HCT116 (cell line): ENCODE data around the gene RBL1. TPM values are rescaled to one million over a fixed set of nuclear protein-coding genes. Genes with fewer than 3 reads are reported as not detected.

Experiments
- ATAC-seq: fragments of 200-7000 bp; cut with Tn5 transposase; 2 replicates; pipeline ENCODE4 v1.9.1; 2020; ENCODE audit warnings: mild to moderate bottlenecking, moderate library complexity
- BruUV-seq: library from RNA; stranded (reverse); fragments of 400-500 nt; replicated peaks from 2 replicates; lab custom pipeline; 2021; lab: Mats Ljungman, UMichigan
- CTCF ChIA-PET: fragments of 300-600 bp; sonication (Branson Sonifier 250); formaldehyde crosslinking; loops from one replicate; lab custom pipeline; 2021; ENCODE audit warnings: antibody characterized with exemption; lab: Charles Lee
- POLR2A ChIA-PET: fragments of 300-600, 350-600 bp; sonication (Branson Sonifier 250); formaldehyde crosslinking; loops from one replicate; lab custom pipeline; 2021; ENCODE audit warnings: antibody characterized with exemption; lab: Charles Lee
- RAD21 ChIA-PET, 2 experiments: fragments of 300-600 bp; sonication (Branson Sonifier 250); formaldehyde crosslinking; loops; one replicate each; lab custom pipeline; 2023; ENCODE audit warnings: low total read pairs in 2 of 2; ENCODE audit not compliant: uncharacterized antibody in 2 of 2, unreplicated experiment in 2 of 2, low non-redundant PET in 1 of 2; lab: Charles Lee
- DNase-seq: peaks from one replicate; pipeline ENCODE4 v3.0.0-alpha.2; 2010; ENCODE audit warnings: low read depth, low spot score
- H2AFZ ChIP-seq: fragments of 200-600 bp; shearing (Covaris generic), sonication (generic); 2 replicates; pipeline ENCODE4 v1.6.1; 2017; ENCODE audit warnings: low read depth, mixed run types, mixed read lengths, antibody characterized with exemption, low read length; ENCODE audit not compliant: poor library complexity, severe bottlenecking
- H3K27ac ChIP-seq: 2 replicates; pipeline ENCODE4 v1.5.1; 2012; ENCODE audit warnings: low read depth, low read length
- H3K27me3 ChIP-seq: fragments of 200-600 bp; sonication (generic); 2 replicates; pipeline ENCODE4 v1.6.1; 2016; ENCODE audit warnings: mixed run types, low read length, mixed read lengths; ENCODE audit not compliant: insufficient read depth
- H3K36me3 ChIP-seq, 2 experiments: fragments of 200-500 bp in 1 of 2; fragments of 200-600 bp in 1 of 2; sonication (Bioruptor generic) in 1 of 2; sonication (generic) in 1 of 2; 2 replicates each; pipeline versions ENCODE4 v1.5.1 to v1.6.1; 2014 to 2016; ENCODE audit warnings: low read length in 2 of 2, inconsistent platforms in 1 of 2, mixed read lengths in 1 of 2, mixed run types in 1 of 2; ENCODE audit not compliant: insufficient read depth in 2 of 2, control insufficient read depth in 1 of 2
- H3K4me1 ChIP-seq, 2 experiments: fragments of 200-600 bp in 1 of 2; sonication (generic) in 1 of 2; 2 replicates each; pipeline versions ENCODE4 v1.5.1 to v1.6.1; 2012 to 2017; ENCODE audit warnings: low read length in 2 of 2, inconsistent platforms in 1 of 2, mild to moderate bottlenecking in 1 of 2, mixed read lengths in 1 of 2, mixed run types in 1 of 2, moderate library complexity in 1 of 2; ENCODE audit not compliant: insufficient read depth in 2 of 2, control insufficient read depth in 1 of 2
- H3K4me2 ChIP-seq: fragments of 200-600 bp; sonication (generic); 2 replicates; pipeline ENCODE4 v1.6.1; 2017; ENCODE audit warnings: mixed run types, low read length, mixed read lengths
- H3K4me3 ChIP-seq, 2 experiments: fragments of 200-600 bp in 1 of 2; sonication (generic) in 1 of 2; replicated peaks in 1 of 2; 2 replicates each; pipeline ENCODE4 v1.5.1; 2011 to 2016; ENCODE audit warnings: low read length in 2 of 2, control low read depth in 1 of 2, low read depth in 1 of 2, mild to moderate bottlenecking in 1 of 2, mixed read lengths in 1 of 2, mixed run types in 1 of 2
- H3K79me2 ChIP-seq: fragments of 200-600 bp; sonication (generic); 2 replicates; pipeline ENCODE4 v1.6.1; 2017; ENCODE audit warnings: mild to moderate bottlenecking, mixed run types, low read length, moderate library complexity, mixed read lengths; ENCODE audit not compliant: insufficient read depth
- H3K9ac ChIP-seq: fragments of 200-600 bp; sonication (generic); 2 replicates; pipeline ENCODE4 v1.6.1; 2016; ENCODE audit warnings: low read length, mixed read lengths
- H3K9me2 ChIP-seq: fragments of 200-600 bp; sonication (generic), shearing (Covaris generic); 2 replicates; pipeline ENCODE4 v1.6.1; 2017; ENCODE audit warnings: mixed run types, mild to moderate bottlenecking, moderate library complexity; ENCODE audit not compliant: insufficient read depth
- H3K9me3 ChIP-seq, 2 experiments: fragments of 200-500 bp in 1 of 2; fragments of 200-600 bp in 1 of 2; sonication (Bioruptor generic) in 1 of 2; sonication (generic) in 1 of 2; 2 replicates each; pipeline ENCODE4 v1.6.1; 2014 to 2017; ENCODE audit warnings: low read length in 2 of 2, mixed read lengths in 2 of 2, inconsistent platforms in 1 of 2, low read depth in 1 of 2, mild to moderate bottlenecking in 1 of 2, mixed run types in 1 of 2, moderate library complexity in 1 of 2; ENCODE audit not compliant: control insufficient read depth in 1 of 2, insufficient read depth in 1 of 2
- H4K20me1 ChIP-seq: fragments of 200-600 bp; sonication (generic), shearing (Covaris generic); 2 replicates; pipeline ENCODE4 v1.6.1; 2017; ENCODE audit warnings: mixed run types, mild to moderate bottlenecking, moderate library complexity; ENCODE audit not compliant: insufficient read depth
- ATF3 ChIP-seq: IDR thresholded peaks from 2 replicates; pipeline ENCODE4 v1.6.1; 2012
- CBX3 ChIP-seq: IDR thresholded peaks from 2 replicates; pipeline ENCODE4 v1.6.1; 2012; ENCODE audit warnings: low read depth
- CTCF ChIP-seq, 3 experiments: fragments of 200-600 bp in 1 of 3; sonication (generic) in 1 of 3; IDR thresholded peaks in 2 of 3; conservative IDR thresholded peaks in 1 of 3; 2 replicates each; pipeline ENCODE4 v1.5.1; 2012 to 2017; ENCODE audit warnings: low read depth in 2 of 3, low read length in 2 of 3, antibody characterized with exemption in 1 of 3, borderline replicate concordance in 1 of 3, control low read depth in 1 of 3, mild to moderate bottlenecking in 1 of 3, mixed read lengths in 1 of 3, mixed run types in 1 of 3, moderate library complexity in 1 of 3; ENCODE audit not compliant: insufficient read depth in 1 of 3
- EGR1 ChIP-seq: IDR thresholded peaks from 2 replicates; pipeline ENCODE4 v1.6.1; 2012; ENCODE audit warnings: low read depth
- ELF1 ChIP-seq: IDR thresholded peaks from 2 replicates; pipeline ENCODE4 v1.6.1; 2012; ENCODE audit warnings: low read depth, borderline replicate concordance
- MAX ChIP-seq: IDR thresholded peaks from 2 replicates; pipeline ENCODE4 v1.6.1; 2012
- POLR2AphosphoS5 ChIP-seq: IDR thresholded peaks from 2 replicates; pipeline ENCODE4 v1.6.1; 2011; ENCODE audit warnings: mild to moderate bottlenecking, low read depth, low read length, moderate library complexity
- SP1 ChIP-seq: IDR thresholded peaks from 2 replicates; pipeline ENCODE4 v1.6.1; 2012; ENCODE audit warnings: low read depth
- ZBTB33 ChIP-seq: IDR thresholded peaks from 2 replicates; pipeline ENCODE4 v1.6.1; 2011; ENCODE audit warnings: mild to moderate bottlenecking, low read length, moderate library complexity; ENCODE audit not compliant: insufficient replicate concordance; ENCODE audit errors: extremely low read depth
- intact Hi-C: fragments of 100-400 bp; cut with micrococcal nuclease; formaldehyde crosslinking; loops from 2 replicates; pipeline ENCODE4 v1.10.0; 2022
- total RNA-seq: library from RNA; stranded (reverse); gene quantifications from one replicate; pipeline ENCODE4 v1.2.1, GENCODE V29; 2021; ENCODE audit not compliant: unreplicated experiment

RBL1 gene
- total RNA-seq, 1 experiment from 2014 or later: 16.9 TPM

- TF ChIP-seq CTCF (IDR thresholded peaks at IDR 0.05 in 2 of 3, conservative IDR thresholded peaks at IDR 0.05 in 1 of 3; ENCODE audit: borderline replicate concordance in 1 of 3, insufficient read depth in 1 of 3, low read depth in 2 of 3, low read length in 2 of 3) (peak in 1 of 3 experiments; percentile 46; a peak in 2 of 6 replicates), ELF1 (peak; percentile 86), SP1 (peak; percentile 42; the same call in 1 of the 2 replicates)
These were observed at the start of gene RBL1 (continued) for GRCh38 chr20:37095599-37096414.

- ChIA-PET POLR2A (no interaction called here), CTCF (no interaction called here), RAD21 (no interaction called here)
- TF ChIP-seq ZBTB33 (no peak), POLR2AphosphoS5 (no peak), EGR1 (no peak), ATF3 (no peak), MAX (no peak), CBX3 (no peak)
- Histone ChIP-seq H3K4me1 (no peaks in the 10 kb centered on the region), H3K9me3 (no peaks in the 10 kb centered on the region), H3K9ac (no peak overlapping the region), H3K27me3 (no peaks in the 10 kb centered on the region), H4K20me1 (no peaks in the 10 kb centered on the region), H2AFZ (no peak overlapping the region), H3K4me3 (no peak overlapping the region), H3K79me2 (no peaks in the 10 kb centered on the region), H3K9me2 (no peaks in the 10 kb centered on the region), H3K36me3 (no peaks in the 10 kb centered on the region), H3K4me2 (no peak overlapping the region), H3K27ac (no peak overlapping the region)
- intact Hi-C loops: no loop called here
- ATAC-seq (no peak), DNase-seq (no peak)
- no TSS peak for BruUV-seq
These were observed 49.1 kb upstream of the RBL1 start for GRCh38 chr20:37144856-37145404.
